Measurements from ENCODE around the gene CYP27C1.
"Not testable (repeated sequence)": the region's sequence is repeated elsewhere in the genome, so short reads cannot be mapped to it uniquely, and the experiment has no call there.

CYP27C1 gene

GRCh38 chr2:127220102-127220767, at the start of gene CYP27C1:
TSS of gene CYP27C1 (minus strand) at chr2:127220299. CDS start at chr2:127220270, 29 bp downstream.
- no peak for DNase-seq (ENCODE audit: low read depth in 3 of 3)

- DNase-seq (ENCODE audit: low read depth in 3 of 3), result no peak
Observed at GRCh38 chr2:127261804-127262406, 41.8 kb upstream of the CYP27C1 start.

GRCh38 chr2:127259355-127259754, 39.3 kb upstream of the CYP27C1 start:
- DNase-seq (ENCODE audit: low read depth in 3 of 3), result no peak

GRCh38 chr2:127256866-127257265, 36.8 kb upstream of the CYP27C1 start:
- DNase-seq (ENCODE audit: low read depth in 3 of 3), result no peak

- no peak for DNase-seq (ENCODE audit: low read depth in 3 of 3)
Observed at GRCh38 chr2:127256381-127256780, 36.3 kb upstream of the CYP27C1 start.

GRCh38 chr2:127255721-127256120, 35.6 kb upstream of the CYP27C1 start:
- DNase-seq (ENCODE audit: low read depth in 3 of 3), result no peak

GRCh38 chr2:127255146-127255545, 35.0 kb upstream of the CYP27C1 start:
- no peak for DNase-seq (ENCODE audit: low read depth in 3 of 3)

- DNase-seq (ENCODE audit: low read depth in 3 of 3), result no peak
Observed at GRCh38 chr2:127254386-127254981, 34.4 kb upstream of the CYP27C1 start.

GRCh38 chr2:127241184-127241583, 21.1 kb upstream of the CYP27C1 start:
- not testable (repeated sequence) for DNase-seq (ENCODE audit: low read depth in 3 of 3)

GRCh38 chr2:127239395-127239794, 19.3 kb upstream of the CYP27C1 start:
- no peak for DNase-seq (ENCODE audit: low read depth in 3 of 3)

- not testable (repeated sequence) for DNase-seq (ENCODE audit: low read depth in 3 of 3)
Observed at GRCh38 chr2:127237768-127238167, 17.7 kb upstream of the CYP27C1 start.

- DNase-seq (ENCODE audit: low read depth in 3 of 3), result no peak
Observed at GRCh38 chr2:127235082-127235702, 15.1 kb upstream of the CYP27C1 start.

- DNase-seq (ENCODE audit: low read depth in 3 of 3), result no peak
Observed at GRCh38 chr2:127233710-127234109, 13.6 kb upstream of the CYP27C1 start.

GRCh38 chr2:127231130-127231865, 11.2 kb upstream of the CYP27C1 start:
- DNase-seq (ENCODE audit: low read depth in 3 of 3), result no peak

GRCh38 chr2:127229555-127229954, 9.5 kb upstream of the CYP27C1 start:
- DNase-seq (ENCODE audit: low read depth in 3 of 3), result no peak

GRCh38 chr2:127228102-127228501, 8.0 kb upstream of the CYP27C1 start:
- no peak for DNase-seq (ENCODE audit: low read depth in 3 of 3)

- not testable (repeated sequence) for DNase-seq (ENCODE audit: low read depth in 3 of 3)
Observed at GRCh38 chr2:127227264-127227660, 7.2 kb upstream of the CYP27C1 start.

GRCh38 chr2:127226520-127227263, 6.6 kb upstream of the CYP27C1 start:
- peak in 2 of 3 donors; percentile 40 to 42 for DNase-seq (ENCODE audit: low read depth in 3 of 3)

- DNase-seq (ENCODE audit: low read depth in 3 of 3), result no peak
Observed at GRCh38 chr2:127226132-127226519, 6.0 kb upstream of the CYP27C1 start.

GRCh38 chr2:127225186-127225960, 5.3 kb upstream of the CYP27C1 start:
- no peak for DNase-seq (ENCODE audit: low read depth in 3 of 3)

Measured in stimulated activated CD4-positive, alpha-beta T cell treated with anti-CD3 and anti-CD28 coated beads, TNF-alpha, amount 100 ng/mL, for 48 hours (primary cell).